GM21423 (cell line): ENCODE data around the gene CIBAR2.

Experiments
- ATAC-seq: cut with Tn5 transposase; IDR thresholded peaks from one replicate; pipeline ENCODE4 v1.9.1; 2021; ENCODE audit warnings: mild to moderate bottlenecking, moderate library complexity; ENCODE audit not compliant: unreplicated experiment

CIBAR2 gene

DNA sequence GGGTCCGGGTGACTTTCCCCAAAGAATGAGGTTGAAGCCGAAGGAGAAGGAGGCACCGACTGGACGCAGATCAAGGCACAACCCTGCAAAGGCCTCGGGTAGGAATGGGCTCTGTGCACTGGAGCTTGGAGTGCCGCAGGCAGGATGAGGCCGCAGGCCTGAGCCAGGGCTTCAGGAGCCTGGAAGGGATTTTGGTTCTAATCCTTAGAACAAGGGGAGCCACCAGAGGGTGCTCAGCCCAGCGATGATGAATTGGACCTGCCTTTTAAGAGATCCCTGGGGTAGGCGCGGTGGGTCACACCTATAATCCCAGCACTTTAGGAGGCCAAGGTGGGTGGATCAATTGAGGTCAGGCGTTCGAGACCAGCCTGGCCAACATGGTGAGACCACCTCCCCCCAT, 8.1 kb downstream of the CIBAR2 start:
- ATAC-seq: no peak

DNA sequence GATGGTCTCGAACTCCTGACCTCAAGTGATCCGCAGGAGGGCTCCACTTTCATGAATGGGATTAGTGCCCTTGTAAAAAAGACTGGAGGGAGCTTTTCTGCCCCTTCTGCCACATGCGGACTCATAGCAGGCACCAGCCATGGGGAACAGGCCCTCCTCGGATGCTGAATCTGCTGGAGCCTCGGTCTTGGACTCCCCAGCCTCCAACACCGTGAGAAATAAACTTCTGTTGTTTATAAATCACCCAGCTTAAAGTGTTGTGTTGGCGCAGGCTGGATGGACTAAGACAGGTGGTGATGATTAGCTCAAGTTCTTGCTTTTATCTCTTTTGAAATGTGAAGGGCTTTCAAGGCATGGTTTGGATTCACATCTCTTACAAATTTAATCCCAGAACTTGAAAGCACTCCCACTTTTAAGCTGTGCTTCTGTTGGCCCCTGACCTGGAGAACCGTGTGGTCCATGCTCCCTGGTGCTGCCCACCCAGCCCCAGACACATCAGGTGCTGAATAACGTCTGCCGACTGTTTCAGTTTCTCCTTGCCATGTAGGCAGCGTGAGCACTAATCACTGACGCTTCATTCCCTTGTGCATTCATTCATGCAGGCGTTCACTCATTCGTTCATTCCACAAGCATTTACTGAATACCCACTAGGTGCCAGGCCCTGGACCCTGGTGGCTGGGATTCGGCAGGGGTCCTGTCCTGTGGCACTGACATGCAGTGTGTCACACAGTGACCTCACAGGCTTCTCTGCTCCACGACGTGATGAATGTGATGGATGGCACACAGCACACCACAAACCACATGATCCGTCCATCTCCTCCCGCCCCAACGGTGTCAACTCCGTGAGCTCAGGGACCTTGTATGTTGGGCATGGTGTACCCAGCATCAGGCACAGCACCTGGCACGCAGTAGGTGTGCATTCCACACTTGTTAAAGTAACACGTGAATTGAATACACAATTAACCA, 8.9 kb downstream of the CIBAR2 start:
- no peak for ATAC-seq

DNA sequence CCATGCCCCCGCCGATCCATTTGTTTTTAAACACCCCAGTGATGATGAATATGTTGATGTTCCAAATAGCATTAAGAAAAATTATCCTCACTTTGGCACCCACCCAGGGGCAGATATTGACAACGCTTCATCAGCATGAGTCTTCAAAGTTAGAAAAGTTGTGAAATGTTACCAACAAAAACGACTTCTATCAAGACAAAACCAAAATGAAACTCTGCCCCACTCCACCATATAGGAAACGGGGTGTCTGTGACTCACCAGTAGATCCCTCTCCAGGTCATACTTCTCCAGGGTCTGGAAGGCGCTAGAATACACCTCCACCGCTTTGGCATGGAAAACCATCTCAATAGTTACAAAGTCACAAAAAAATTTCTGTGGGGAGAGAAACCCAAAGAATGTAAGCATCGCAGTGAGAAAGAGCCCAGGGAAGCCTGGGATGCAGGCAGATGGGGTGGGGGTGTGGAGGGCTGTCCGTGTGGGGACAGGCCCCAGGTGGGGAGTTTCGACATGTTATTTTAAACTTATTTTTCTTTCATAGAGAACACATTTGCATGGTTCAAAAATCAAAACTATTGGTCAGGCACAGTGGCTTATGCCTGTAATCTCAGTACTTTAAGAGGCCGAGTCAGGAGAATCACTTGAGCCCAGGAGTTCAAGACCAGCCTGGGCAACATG, 10.2 kb downstream of the CIBAR2 start:
- ATAC-seq: no peak

DNA sequence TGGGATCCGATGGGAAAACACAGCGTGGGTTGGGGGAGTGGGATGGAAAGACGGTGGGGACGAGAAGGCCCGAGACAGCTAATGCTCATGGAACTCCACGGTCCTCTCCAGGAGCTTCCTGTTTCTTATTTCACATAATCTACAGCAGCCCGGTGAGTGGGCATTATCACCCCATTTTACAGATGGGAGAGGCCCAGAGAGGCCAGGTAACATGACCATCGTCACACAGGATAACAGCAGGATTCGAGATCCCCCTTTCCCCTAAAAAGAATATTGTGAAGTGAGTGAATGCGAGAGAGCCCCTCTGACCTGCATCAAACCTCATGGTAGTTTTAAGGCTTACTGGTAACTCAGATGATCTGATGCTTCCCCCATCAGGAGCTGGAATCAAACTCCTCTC, 12.0 kb downstream of the CIBAR2 start:
- no peak for ATAC-seq

DNA sequence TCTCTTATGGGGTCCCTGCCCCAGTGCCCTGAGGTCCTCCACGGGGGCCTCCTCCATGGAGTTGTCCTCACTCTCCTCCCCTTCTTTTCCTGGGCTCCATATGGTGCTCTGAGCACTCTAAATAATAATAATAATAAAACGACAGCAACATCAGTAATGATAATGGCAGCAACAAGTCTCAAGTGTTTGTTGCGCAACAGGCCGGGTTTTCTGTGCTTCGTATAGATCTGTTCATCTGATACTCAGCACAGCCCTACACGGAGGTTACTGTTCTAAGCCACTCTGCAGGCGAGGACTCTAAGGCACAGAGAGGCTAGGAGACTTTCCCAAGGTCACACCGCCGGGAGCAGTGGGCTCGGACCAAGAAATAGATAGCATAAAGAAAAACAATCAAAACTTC, 13.7 kb downstream of the CIBAR2 start:
- ATAC-seq: no peak

DNA sequence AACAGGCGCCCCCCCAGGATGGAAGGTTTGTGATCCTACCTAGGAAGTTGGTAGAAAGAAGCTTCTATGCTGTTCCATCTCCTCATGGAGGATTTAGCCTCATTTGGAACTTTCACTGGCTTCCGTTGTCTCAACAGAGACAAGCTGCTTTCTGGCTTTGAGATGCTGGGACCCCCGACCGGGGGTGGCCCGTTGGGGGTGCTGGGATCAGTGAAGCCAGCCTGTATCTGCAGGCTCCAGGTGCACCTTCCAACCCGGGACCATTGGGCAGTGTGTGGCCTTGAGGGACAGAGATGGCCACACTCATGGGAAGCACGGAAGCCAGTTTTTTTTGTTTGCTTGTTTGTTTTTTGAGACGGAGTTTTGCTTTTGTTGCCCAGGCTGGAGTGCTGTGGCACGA, 15.4 kb downstream of the CIBAR2 start:
- ATAC-seq: no peak

DNA sequence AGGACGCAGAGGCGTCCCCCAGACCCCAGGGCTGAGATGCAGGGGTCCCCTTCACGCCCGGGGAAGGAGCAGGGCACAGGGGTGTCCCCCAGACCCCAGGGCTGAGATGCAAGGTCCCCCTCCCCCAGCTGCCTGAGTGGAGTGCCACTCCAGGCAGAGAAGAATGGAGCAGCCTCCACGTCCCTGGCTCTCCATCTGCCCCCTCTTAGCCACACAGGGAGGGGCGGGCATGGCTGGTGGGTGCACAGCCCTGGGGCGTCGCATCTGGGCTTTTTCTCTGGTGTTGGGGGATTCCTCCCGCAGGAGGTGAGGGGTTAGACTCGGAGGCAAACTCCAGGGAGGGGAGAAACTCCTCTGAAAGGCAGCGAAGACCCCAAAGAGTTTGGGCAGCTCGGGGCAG, 17.5 kb downstream of the CIBAR2 start:
- ATAC-seq: no peak

DNA sequence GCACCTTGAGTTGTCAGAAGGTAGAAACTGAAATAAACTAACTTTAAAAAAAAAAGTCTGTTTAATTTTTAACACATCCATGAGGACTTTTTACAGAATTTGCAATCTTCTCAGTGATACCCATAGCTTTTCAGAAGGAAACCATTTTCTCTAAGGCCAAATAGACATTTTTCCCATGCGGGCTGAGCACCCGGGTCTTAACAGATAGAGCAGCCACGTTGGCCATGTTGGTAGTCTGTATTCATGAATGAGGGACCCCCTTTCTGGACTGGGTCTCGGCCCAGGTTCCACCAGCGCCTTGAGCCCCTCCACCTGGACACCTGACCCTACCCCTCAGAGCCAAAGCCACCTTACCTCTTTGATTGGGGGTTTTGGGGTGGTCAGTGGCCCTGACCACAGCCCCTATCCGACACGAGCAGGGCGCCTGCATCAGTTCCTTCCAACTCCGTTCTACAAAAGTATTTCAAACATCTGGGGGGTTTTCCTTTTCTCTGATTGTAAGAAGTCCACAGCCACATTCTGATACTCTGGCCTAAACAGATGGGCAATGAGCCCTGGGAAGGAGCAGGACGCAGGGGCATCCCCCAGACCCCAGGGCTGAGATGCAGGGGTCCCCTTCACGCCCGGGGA, 18.0 kb downstream of the CIBAR2 start:
- ATAC-seq: no peak

DNA sequence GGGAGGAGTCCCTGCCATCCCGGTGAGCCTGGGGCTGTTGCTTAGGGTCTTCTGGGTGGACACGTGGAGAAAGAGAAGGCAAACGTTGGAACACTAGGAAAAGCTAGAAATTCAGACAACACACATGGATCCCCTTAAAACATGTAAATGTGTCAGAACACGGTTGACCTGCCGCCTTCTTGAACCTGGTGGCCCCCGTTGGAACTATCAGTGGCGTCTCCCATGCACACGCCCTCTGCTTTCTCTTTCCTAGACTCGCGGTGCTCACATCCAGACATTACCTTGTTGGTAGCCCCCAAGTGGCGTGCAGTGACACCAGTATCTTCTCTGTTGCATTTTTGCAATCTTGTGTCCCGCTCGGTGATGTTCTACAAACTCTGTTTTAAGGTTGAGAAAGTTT, 18.6 kb downstream of the CIBAR2 start:
- ATAC-seq: no peak

DNA sequence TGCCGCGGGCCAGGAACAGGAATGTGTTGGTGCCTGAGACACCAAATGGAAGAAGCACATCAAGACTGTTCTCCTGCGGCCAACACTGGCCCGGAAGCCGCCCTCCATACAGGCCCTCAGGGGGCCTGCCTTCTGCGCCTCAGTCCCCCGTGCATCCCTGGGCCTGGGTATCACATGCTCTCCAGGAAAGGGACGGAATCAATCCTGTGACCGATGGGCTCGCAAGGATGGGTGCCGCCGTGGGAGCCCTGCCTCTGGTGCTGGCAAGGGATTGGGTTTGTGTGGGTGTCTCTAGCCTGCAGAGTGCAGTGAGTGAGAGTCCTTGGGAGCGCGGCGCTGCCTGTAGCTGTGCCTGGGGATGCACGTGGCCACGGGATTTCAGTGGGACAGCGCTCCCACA, 19.4 kb downstream of the CIBAR2 start:
- no peak for ATAC-seq

DNA sequence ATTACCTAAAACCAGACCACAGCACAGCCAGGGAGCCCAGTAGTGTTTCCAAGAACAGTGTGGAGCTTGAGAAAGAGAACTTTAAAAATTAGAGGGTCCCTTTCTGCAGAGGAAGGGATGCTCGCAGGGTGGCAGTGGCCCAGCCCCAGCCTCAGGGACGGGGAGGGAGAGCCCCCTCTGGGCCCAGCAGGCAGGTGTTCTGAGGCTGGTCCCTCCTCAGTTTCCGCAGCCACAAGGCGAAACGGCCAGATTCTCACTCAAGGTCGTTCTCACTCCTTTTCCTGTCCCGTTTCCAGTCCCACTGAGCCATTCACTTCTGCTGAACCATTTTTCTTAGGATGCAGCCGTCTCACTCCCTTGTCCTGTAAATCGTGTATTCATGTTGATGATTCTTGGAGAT, 20.0 kb downstream of the CIBAR2 start:
- no peak for ATAC-seq

DNA sequence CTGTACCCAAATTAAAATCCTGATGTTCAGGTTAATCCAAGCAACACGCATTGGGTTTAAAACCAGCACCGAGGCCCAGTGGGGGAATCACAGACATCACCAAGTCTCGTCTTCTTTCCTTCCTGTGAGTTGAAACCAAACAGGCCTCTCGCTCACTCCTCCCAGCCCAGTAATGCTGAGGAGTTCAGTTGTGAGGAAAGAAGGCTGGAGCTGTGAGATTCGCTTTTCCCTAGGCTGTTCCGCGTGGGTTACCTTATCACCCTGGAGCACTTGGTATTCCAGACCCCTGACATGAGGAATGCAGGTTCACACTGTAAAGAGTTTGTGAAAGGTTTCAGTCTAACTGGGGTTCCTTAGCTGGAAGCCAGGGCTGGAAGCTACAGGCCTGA, 20.8 kb downstream of the CIBAR2 start:
- no peak for ATAC-seq

DNA sequence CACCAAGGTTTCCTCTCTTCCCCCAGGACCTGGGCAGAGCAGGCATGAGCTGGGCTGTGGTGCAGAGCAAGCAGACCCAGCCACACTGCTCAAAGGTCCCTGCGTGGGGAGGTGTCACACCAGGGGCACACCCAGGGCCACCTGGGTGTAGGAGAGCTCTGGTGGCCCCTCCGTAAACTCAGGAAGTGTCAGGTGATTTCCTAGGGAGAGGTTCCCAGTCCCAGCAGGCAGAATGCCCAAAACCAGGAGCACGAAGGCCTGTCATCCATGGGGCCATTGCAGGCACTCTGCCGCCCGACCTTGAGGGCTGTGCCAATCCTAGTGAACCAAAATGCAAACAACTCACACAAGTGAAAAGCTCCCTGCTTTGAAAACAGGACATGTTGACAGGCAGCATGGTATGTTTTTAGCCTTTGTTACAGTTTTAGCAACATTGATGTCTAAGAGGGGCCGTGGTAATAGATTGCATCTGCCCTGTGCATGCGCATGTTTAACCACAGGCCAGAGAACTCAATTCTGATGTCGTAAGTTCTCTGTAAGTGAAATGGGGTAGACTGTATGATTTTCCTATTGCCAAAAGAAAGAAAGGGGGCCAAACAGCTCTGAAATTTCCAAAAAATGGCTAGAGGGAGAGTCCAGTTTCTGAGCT, 21.3 kb downstream of the CIBAR2 start:
- no peak for ATAC-seq

DNA sequence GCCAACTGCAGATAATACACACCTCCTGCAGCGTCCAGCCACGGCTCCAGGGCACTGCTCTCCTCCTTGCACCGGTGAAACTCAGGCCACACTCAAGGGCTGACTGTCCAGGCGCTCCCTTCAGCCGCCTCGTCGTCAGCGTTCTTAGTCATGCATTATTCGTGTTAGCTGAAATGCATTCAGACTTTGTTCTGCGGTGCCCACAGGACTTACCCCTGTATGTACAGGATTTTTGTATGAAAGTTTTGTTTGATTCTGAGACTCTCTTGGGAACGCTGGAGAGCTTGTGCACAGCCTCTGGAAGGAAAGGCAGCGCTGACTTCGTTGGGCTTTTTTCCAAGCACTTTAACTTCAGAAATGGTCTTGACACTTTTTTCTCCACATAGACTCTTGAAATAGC, 22.1 kb downstream of the CIBAR2 start:
- ATAC-seq: no peak

DNA sequence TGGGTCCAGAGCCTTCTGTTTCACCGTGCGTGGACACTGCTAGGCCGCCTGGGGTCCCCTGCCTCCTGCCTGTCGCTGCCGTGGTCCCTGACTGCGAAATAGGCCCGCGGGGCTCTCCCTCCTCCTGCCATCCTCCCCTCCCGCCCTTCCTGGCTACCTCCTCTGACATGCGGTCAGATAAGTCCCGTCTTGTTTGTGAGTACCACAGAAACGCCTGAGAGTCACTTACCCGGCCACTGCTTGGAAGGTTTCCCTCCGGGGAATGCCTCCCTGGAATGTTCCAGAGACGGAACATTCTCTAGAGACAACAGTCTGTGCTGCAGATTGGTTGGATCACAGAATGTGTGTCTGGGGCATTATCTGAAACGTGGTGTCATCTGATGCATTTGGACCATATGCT, 22.7 kb downstream of the CIBAR2 start:
- ATAC-seq: no peak

DNA sequence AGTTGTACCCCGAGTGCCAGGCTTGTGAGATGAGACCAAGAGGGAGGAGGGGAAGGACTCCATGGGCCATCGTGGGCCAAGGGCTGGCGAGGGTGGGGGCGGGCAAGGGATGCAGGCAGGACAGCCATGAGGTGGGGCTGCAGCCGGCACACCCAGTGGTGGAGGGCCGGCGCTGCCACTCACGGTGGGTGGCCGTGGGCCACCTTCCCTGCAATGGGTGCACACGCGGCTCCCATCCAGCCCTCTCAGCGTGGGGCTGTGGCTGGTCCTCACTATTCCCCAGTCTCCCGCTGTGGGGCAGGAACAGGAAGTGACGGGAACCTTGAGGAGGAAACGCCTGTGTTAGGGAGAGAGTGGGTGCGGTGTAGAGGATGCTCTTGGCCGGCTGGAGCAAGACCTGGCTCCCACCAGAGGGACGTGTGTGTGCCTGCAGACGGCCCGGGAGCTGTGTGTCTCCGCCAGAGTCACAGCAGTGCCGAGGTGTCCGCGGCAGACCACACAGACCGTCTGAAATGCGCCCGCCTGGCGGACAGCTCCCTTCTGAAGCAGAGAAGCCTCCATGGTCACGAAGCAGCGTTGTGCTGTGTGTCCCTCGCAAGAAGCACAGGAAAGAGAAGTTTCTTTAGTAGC, 23.6 kb downstream of the CIBAR2 start:
- no peak for ATAC-seq

DNA sequence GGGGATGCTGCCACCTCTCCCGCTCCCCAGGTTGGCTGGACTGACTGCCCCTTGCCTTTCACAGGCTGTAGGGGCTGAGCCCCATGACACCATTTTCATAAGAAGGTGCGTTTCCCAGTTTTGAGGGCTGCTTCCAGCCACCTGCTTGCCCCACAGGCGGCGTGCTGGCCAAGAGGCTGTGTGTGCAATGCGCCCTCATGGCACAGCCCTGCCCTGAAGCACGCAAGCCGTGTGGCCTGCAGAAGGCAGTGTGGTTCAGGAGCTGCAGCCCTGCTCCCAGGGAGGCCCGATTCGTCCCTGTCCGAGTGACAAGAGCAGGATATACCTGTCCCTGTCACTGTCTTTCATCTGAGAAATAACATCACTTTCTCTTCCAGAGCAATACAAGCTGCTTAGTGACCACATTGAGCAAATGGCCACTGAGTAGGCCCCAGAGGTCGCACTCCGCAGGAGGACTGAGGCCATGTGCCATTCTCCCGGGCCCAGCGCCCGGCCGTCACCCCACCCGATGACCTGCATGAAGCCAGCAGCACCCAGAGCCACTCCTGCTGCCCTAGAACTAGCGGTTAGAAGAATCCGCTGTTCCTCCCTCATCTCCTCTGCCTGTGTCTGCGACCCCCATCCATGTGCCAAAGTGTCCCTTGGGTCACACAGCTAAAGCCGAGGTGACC, 24.2 kb downstream of the CIBAR2 start:
- no peak for ATAC-seq

DNA sequence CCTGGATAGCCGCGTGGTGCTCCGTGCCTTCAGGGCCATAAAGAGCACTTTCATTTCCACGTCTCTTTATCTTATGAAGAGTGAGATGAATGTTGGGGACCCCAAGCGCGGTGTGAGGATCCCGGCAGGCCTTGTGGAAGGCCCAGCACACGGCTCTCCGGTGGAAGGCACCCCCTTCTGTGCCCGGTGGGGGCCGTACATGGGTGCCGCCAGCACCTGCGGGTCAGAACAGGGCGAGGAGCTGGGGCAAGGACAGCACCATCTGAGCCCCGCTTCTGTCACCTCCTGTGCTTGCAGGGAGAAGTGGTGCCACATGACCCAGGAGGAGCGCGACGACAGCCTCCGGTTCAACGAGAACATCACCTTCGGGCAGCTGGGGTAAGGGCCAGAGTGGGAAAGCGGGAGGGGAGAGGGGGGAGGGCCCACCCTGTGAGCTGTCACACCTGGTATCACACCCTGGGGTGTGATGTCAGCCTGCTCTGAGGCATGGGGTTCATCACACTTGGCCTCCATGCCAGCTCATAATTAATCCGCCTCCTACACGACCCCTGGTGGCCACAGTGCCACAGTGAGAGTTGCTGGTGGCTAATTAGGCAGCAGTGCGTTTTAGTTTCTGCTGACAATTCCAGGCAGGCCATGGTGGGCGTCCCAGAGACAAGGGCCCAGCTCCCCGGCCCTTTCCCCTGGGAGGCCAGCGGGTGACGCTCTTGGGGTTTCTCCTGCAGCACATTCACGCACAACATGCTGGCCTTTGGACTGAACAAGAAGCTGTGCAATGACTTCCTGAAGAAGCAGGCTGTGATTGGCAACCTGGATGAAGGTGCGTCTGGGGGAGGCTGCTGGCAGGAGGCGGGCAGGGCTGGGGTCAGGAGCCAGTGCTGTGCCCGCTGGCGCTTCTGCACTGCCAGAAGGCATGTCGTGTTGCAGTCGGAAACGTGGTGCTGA, 25.7 kb downstream of the CIBAR2 start:
- peak; percentile 47 for ATAC-seq

DNA sequence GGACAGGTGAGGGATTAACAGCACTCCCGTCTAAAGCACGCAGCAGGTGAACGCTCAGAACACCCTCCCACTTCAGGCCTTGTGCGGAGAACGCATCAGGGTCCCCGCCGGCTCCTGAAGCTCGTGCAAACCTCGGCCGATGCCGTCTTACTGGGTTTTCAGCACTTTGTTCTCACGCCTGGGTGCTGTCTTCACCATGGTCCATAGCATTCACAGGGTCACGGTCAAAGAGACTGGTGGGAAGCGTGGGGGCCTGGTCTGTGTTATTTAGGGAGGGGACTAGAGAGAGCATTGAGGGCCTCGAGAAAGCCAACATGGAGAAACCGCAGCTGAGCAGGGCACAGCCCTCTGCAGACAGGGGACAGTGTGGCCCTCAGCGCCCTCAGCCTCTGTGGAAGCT, 26.6 kb downstream of the CIBAR2 start:
- ATAC-seq: no peak
